Lower lobe of right lung (tissue), 2 donors: ENCODE results near the gene BACE1-AS. TPM values are rescaled to one million over a fixed set of nuclear protein-coding genes. Genes with fewer than 3 reads are reported as not detected.

Source experiments
- ATAC-seq, 2 donors: fragments of 200-7000 bp; cut with Tn5 transposase; one replicate each; pipeline ENCODE4 v1.9.1; 2020 to 2022; ENCODE audit warnings: mild to moderate bottlenecking in 2 of 2, moderate library complexity in 2 of 2
- DNase-seq: peaks from one replicate; pipeline ENCODE4 v3.0.0-alpha.2; 2020
- H3K27ac ChIP-seq: fragments of 200-600 bp; one replicate; pipeline ENCODE4 v1.8.0; 2022
- H3K27me3 ChIP-seq: fragments of 200-600 bp; one replicate; pipeline ENCODE4 v1.8.0; 2022; ENCODE audit warnings: low read depth
- H3K36me3 ChIP-seq: fragments of 200-600 bp; one replicate; pipeline ENCODE4 v1.8.0; 2022; ENCODE audit warnings: mild to moderate bottlenecking
- H3K4me1 ChIP-seq: fragments of 200-600 bp; one replicate; pipeline ENCODE4 v1.8.0; 2022
- H3K4me3 ChIP-seq: fragments of 200-600 bp; one replicate; pipeline ENCODE4 v1.8.0; 2022; ENCODE audit warnings: mild to moderate bottlenecking
- H3K9me3 ChIP-seq: fragments of 200-600 bp; one replicate; pipeline ENCODE4 v1.8.0; 2022
- CTCF ChIP-seq: fragments of 200-600 bp; IDR thresholded peaks from one replicate; pipeline ENCODE4 v1.8.0; 2022; ENCODE audit warnings: antibody characterized with exemption, mild to moderate bottlenecking
- intact Hi-C: fragments of 100-400 bp; cut with DNase I; formaldehyde crosslinking; loops from one replicate; pipeline ENCODE4 v1.11.0; 2022
- total RNA-seq: library from RNA; stranded (reverse); fragmentation: NEBNext Ultra II Directional; extraction: Animal tissue kit (Norgen Biotek cat#: 25700); gene quantifications from one replicate; pipeline ENCODE4 v1.2.1, GENCODE V29; 2021
- donor health status: DM: no; HTN: yes; CAD: no; lungs with severe emphysema.

BACE1-AS gene
- total RNA-seq, 1 donor from 2014 or later: 8.6 TPM

GRCh38 chr11:117305145-117305544 lies 14.0 kb downstream of the BACE1-AS start:
- H3K27ac ChIP-seq: no peak overlapping the region
- intact Hi-C loops: no loop called here
- H3K4me1 ChIP-seq: peaks cover 6% of the 10 kb centered on the region
- no peaks in the 10 kb centered on the region for H3K27me3 ChIP-seq
- H3K36me3 ChIP-seq: no peaks in the 10 kb centered on the region
- DNase-seq (no peak), ATAC-seq (no peak)
- no peak for TF ChIP-seq CTCF
- H3K4me3 ChIP-seq: no peak overlapping the region
- H3K9me3 ChIP-seq: no peaks in the 10 kb centered on the region

- Histone ChIP-seq H3K4me1 (peaks cover 13% of the 10 kb centered on the region), H3K4me3 (no peak overlapping the region), H3K27me3 (no peaks in the 10 kb centered on the region), H3K9me3 (no peaks in the 10 kb centered on the region), H3K27ac (no peak overlapping the region), H3K36me3 (no peaks in the 10 kb centered on the region)
- no peak for DNase-seq
- intact Hi-C loops: no loop called here
- no peak for ATAC-seq
- no peak for TF ChIP-seq CTCF
Observed at GRCh38 chr11:117309310-117309709, 18.2 kb downstream of the BACE1-AS start.

GRCh38 chr11:117313091-117313490 lies 21.9 kb downstream of the BACE1-AS start:
- Histone ChIP-seq H3K27ac (no peak overlapping the region), H3K4me1 (peaks cover 33% of the 10 kb centered on the region), H3K27me3 (no peaks in the 10 kb centered on the region), H3K9me3 (no peaks in the 10 kb centered on the region), H3K36me3 (no peaks in the 10 kb centered on the region), H3K4me3 (no peak overlapping the region)
- TF ChIP-seq CTCF: no peak
- DNase-seq (no peak), ATAC-seq (peak in 1 of 2 donors; percentile 27)
- intact Hi-C loops: no loop called here

- intact Hi-C loops: no loop called here
- DNase-seq (no peak), ATAC-seq (peak in 1 of 2 donors; percentile 10)
- Histone ChIP-seq H3K4me1 (peaks cover 33% of the 10 kb centered on the region), H3K27ac (no peak overlapping the region), H3K4me3 (peak overlapping the region; percentile 78), H3K27me3 (no peaks in the 10 kb centered on the region), H3K36me3 (no peaks in the 10 kb centered on the region), H3K9me3 (no peaks in the 10 kb centered on the region)
- no peak for TF ChIP-seq CTCF
Observed at GRCh38 chr11:117313828-117314768, 23.0 kb downstream of the BACE1-AS start.

GRCh38 chr11:117314840-117315239 lies 23.7 kb downstream of the BACE1-AS start:
- H3K4me3 ChIP-seq: peak overlapping the region; percentile 78
- intact Hi-C loops: no loop called here
- peak; percentile 23 to 30 for ATAC-seq
- H3K36me3 ChIP-seq: no peaks in the 10 kb centered on the region
- peaks cover 33% of the 10 kb centered on the region for H3K4me1 ChIP-seq
- no peak overlapping the region for H3K27ac ChIP-seq
- H3K9me3 ChIP-seq: no peaks in the 10 kb centered on the region
- no peaks in the 10 kb centered on the region for H3K27me3 ChIP-seq
- no peak for DNase-seq
- no peak for TF ChIP-seq CTCF
